Peyer's patch (tissue), 4 donors: ENCODE results near the gene RFX8. TPM values are rescaled to one million over a fixed set of nuclear protein-coding genes. Genes with fewer than 3 reads are reported as not detected.

Source experiments
- DNase-seq, 3 donors: peaks; one replicate each; pipeline ENCODE4 v3.0.0-alpha.2; 2017 to 2019
- H3K27ac ChIP-seq, 4 donors: fragments of 200-600 bp; sonication (generic); one replicate each; pipeline ENCODE4 v1.5.1; 2016 to 2019
- H3K27me3 ChIP-seq, 2 donors: fragments of 200-600 bp; sonication (generic); one replicate each; pipeline ENCODE4 v1.5.1; 2019
- H3K36me3 ChIP-seq, 3 donors: fragments of 200-600 bp; sonication (generic); one replicate each; pipeline ENCODE4 v1.5.1; 2016 to 2019
- H3K4me1 ChIP-seq, 4 donors: fragments of 200-600 bp; sonication (generic); one replicate each; pipeline ENCODE4 v1.5.1; 2016 to 2019
- H3K4me3 ChIP-seq, 4 donors: fragments of 200-600 bp; sonication (generic); 1 replicate in 3 of 4; 2 replicates in 1 of 4; pipeline ENCODE4 v1.5.1; 2016 to 2019; ENCODE audit warnings: mild to moderate bottlenecking in 1 of 4
- H3K9me3 ChIP-seq, 4 donors: fragments of 200-600 bp; sonication (generic); one replicate each; pipeline ENCODE4 v1.5.1; 2016 to 2019; ENCODE audit warnings: mild to moderate bottlenecking in 1 of 4
- CTCF ChIP-seq, 6 experiments: fragments of 450-650 bp in 4 of 6; fragments of 200-600 bp in 2 of 6; sonication (generic) in 1 of 6; IDR thresholded peaks; one replicate each; pipeline ENCODE4 v1.5.1; 2017 to 2019; ENCODE audit warnings: antibody characterized with exemption in 6 of 6, mild to moderate bottlenecking in 3 of 6, moderate library complexity in 1 of 6
- POLR2A ChIP-seq, 2 donors: fragments of 450-650 bp; IDR thresholded peaks; one replicate each; pipeline ENCODE4 v1.5.1; 2017; ENCODE audit warnings: antibody characterized with exemption in 2 of 2, mild to moderate bottlenecking in 2 of 2, moderate library complexity in 2 of 2
- total RNA-seq, 4 donors: library from RNA; depleted of rRNA; stranded (reverse); fragments of >200 nt; gene quantifications; one replicate each; pipeline ENCODE4 v1.1.0, GENCODE V29; 2016

RFX8 gene
- total RNA-seq, 4 donors from 2014 or later = not detected

- Histone ChIP-seq H3K27me3 (no peaks in the 10 kb centered on the region), H3K4me1 (no peaks in the 10 kb centered on the region), H3K36me3 (no peaks in the 10 kb centered on the region), H3K27ac (no peak overlapping the region), H3K9me3 (no peaks in the 10 kb centered on the region), H3K4me3 (no peak overlapping the region)
- TF ChIP-seq CTCF (IDR thresholded peaks at IDR 0.05) (no peak), POLR2A (IDR thresholded peaks at IDR 0.05) (no peak)
- no peak for DNase-seq
Observed at GRCh38 chr2:101410746-101411145, 64.2 kb downstream of the RFX8 start.

GRCh38 chr2:101410114-101410513 lies 64.8 kb downstream of the RFX8 start:
- no peaks in the 10 kb centered on the region for H3K36me3 ChIP-seq
- H3K4me1 ChIP-seq = no peaks in the 10 kb centered on the region
- H3K27ac ChIP-seq = no peak overlapping the region
- H3K9me3 ChIP-seq = no peaks in the 10 kb centered on the region
- TF ChIP-seq POLR2A (IDR thresholded peaks at IDR 0.05) = no peak
- TF ChIP-seq CTCF (IDR thresholded peaks at IDR 0.05) = no peak
- H3K4me3 ChIP-seq = no peak overlapping the region
- H3K27me3 ChIP-seq = no peaks in the 10 kb centered on the region
- DNase-seq = no peak

- Histone ChIP-seq H3K27ac (no peak overlapping the region), H3K9me3 (no peaks in the 10 kb centered on the region), H3K4me1 (no peaks in the 10 kb centered on the region), H3K27me3 (no peaks in the 10 kb centered on the region), H3K36me3 (no peaks in the 10 kb centered on the region), H3K4me3 (no peak overlapping the region)
- no peak for DNase-seq
- TF ChIP-seq CTCF (IDR thresholded peaks at IDR 0.05) (no peak), POLR2A (IDR thresholded peaks at IDR 0.05) (no peak)
Observed at GRCh38 chr2:101409699-101410098, 65.2 kb downstream of the RFX8 start.

GRCh38 chr2:101408925-101409324 lies 66.0 kb downstream of the RFX8 start:
- Histone ChIP-seq H3K27me3 (no peaks in the 10 kb centered on the region), H3K4me3 (no peak overlapping the region), H3K4me1 (no peaks in the 10 kb centered on the region), H3K27ac (no peak overlapping the region), H3K9me3 (no peaks in the 10 kb centered on the region), H3K36me3 (no peaks in the 10 kb centered on the region)
- TF ChIP-seq POLR2A (IDR thresholded peaks at IDR 0.05) (no peak), CTCF (IDR thresholded peaks at IDR 0.05) (no peak)
- DNase-seq = no peak

- Histone ChIP-seq H3K36me3 (no peaks in the 10 kb centered on the region), H3K27me3 (no peaks in the 10 kb centered on the region), H3K9me3 (no peaks in the 10 kb centered on the region), H3K4me3 (no peak overlapping the region), H3K27ac (no peak overlapping the region), H3K4me1 (no peaks in the 10 kb centered on the region)
- TF ChIP-seq CTCF (IDR thresholded peaks at IDR 0.05) (no peak), POLR2A (IDR thresholded peaks at IDR 0.05) (no peak)
- no peak for DNase-seq
Observed at GRCh38 chr2:101405351-101405899, 69.5 kb downstream of the RFX8 start.

- H3K27ac ChIP-seq = no peak overlapping the region
- TF ChIP-seq CTCF (IDR thresholded peaks at IDR 0.05) = no peak
- TF ChIP-seq POLR2A (IDR thresholded peaks at IDR 0.05) = no peak
- no peaks in the 10 kb centered on the region for H3K4me1 ChIP-seq
- no peak for DNase-seq
- no peak overlapping the region for H3K4me3 ChIP-seq
- H3K36me3 ChIP-seq = no peaks in the 10 kb centered on the region
- no peaks in the 10 kb centered on the region for H3K27me3 ChIP-seq
- no peaks in the 10 kb centered on the region for H3K9me3 ChIP-seq
Observed at GRCh38 chr2:101403745-101404144, 71.2 kb downstream of the RFX8 start.
